Prostate gland (tissue), 2 donors: ENCODE data around the gene IRAG1. TPM values are rescaled to one million over a fixed set of nuclear protein-coding genes. Genes with fewer than 3 reads are reported as not detected.
A peak's percentile ranks its signal among the peaks of the same experiment; 100 is the strongest.

Source experiments
- DNase-seq: peaks from one replicate; pipeline ENCODE4 v3.0.0-alpha.2; 2019; ENCODE audit warnings: low spot score
- H3K27ac ChIP-seq, 2 donors: fragments of 200-600 bp; sonication (generic); 2 replicates each; pipeline ENCODE4 v1.5.1; 2017 to 2019
- H3K27me3 ChIP-seq: fragments of 200-600 bp; sonication (generic); replicated peaks from 2 replicates; pipeline ENCODE4 v1.5.1; 2019; ENCODE audit not compliant: insufficient read depth
- H3K36me3 ChIP-seq, 2 donors: fragments of 200-600 bp; sonication (generic); 1 replicate in 1 of 2; 2 replicates in 1 of 2; pipeline versions ENCODE4 v1.5.1 to v1.8.1; 2017 to 2019
- H3K4me1 ChIP-seq: fragments of 200-600 bp; sonication (generic); replicated peaks from 2 replicates; pipeline ENCODE4 v1.5.1; 2019
- H3K4me3 ChIP-seq, 2 donors: fragments of 200-600 bp; sonication (generic); 2 replicates each; pipeline ENCODE4 v1.5.1; 2017 to 2019
- H3K9me3 ChIP-seq: fragments of 200-600 bp; sonication (generic); 2 replicates; pipeline ENCODE4 v1.5.1; 2017
- CTCF ChIP-seq, 4 experiments: fragments of 200-600 bp in 2 of 4; fragments of 450-650 bp in 2 of 4; sonication (generic) in 2 of 4; IDR thresholded peaks; 1 replicate in 3 of 4; 2 replicates in 1 of 4; pipeline ENCODE4 v1.5.1; 2016 to 2019; ENCODE audit warnings: antibody characterized with exemption in 4 of 4, mild to moderate bottlenecking in 2 of 4, moderate library complexity in 2 of 4
- POLR2A ChIP-seq: fragments of 450-650 bp; IDR thresholded peaks from one replicate; pipeline ENCODE4 v1.6.1; 2016; ENCODE audit warnings: antibody characterized with exemption, mild to moderate bottlenecking
- POLR2AphosphoS5 ChIP-seq: sonication (generic); formaldehyde crosslinking; IDR thresholded peaks from one replicate; pipeline ENCODE4 v1.6.1; 2017; ENCODE audit warnings: antibody characterized with exemption
- WGBS: methylation state at CpG from one replicate; pipeline ENCODE4 v1.1.5; 2018; 5-methylcytosine and 5-hydroxymethylcytosine counted together
- intact Hi-C: fragments of 100-400 bp; cut with DNase I; formaldehyde crosslinking; loops from one replicate; pipeline ENCODE4 v1.14.2; 2022
- total RNA-seq, 2 donors: library from RNA; depleted of rRNA; stranded (reverse); fragments of >200 nt; gene quantifications; one replicate each; pipeline ENCODE4 v1.1.0, GENCODE V29; 2016

The IRAG1 gene, protein sequence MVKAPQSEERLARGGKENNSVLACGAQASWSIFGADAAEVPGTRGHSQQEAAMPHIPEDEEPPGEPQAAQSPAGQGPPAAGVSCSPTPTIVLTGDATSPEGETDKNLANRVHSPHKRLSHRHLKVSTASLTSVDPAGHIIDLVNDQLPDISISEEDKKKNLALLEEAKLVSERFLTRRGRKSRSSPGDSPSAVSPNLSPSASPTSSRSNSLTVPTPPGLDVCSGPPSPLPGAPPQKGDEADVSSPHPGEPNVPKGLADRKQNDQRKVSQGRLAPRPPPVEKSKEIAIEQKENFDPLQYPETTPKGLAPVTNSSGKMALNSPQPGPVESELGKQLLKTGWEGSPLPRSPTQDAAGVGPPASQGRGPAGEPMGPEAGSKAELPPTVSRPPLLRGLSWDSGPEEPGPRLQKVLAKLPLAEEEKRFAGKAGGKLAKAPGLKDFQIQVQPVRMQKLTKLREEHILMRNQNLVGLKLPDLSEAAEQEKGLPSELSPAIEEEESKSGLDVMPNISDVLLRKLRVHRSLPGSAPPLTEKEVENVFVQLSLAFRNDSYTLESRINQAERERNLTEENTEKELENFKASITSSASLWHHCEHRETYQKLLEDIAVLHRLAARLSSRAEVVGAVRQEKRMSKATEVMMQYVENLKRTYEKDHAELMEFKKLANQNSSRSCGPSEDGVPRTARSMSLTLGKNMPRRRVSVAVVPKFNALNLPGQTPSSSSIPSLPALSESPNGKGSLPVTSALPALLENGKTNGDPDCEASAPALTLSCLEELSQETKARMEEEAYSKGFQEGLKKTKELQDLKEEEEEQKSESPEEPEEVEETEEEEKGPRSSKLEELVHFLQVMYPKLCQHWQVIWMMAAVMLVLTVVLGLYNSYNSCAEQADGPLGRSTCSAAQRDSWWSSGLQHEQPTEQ
- 10 to 100 TPM; 14.7 to 43.6 TPM for total RNA-seq

DNA sequence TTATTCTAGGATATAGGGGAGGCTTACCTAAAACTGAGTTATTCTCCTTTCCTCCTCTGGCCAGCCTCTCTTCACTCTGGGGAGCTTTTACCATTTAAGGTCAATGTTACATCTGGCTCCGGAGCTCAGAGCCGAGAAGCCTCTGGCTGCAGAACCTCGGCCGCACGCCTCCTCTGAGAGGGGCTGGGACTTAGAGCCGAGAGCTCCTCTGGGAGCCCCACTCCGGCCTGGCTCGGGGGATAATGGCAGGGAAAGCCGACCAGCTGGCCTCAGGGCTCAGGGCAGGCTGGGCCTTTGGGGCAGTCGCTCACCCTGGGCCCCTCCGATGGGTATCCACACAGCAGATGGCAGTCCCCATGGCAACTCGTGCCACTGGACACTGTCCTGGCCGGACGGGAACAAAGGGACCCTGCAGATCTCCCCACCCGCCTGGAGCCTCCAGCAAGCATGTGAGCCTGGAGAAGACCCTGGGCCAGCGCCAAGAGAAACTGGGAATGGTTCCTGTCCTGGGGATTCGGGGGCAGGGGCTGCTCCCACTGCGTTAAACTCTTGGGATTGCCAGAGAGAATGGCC, at the start of gene IRAG1:
IRAG1 (minus strand) TSS at position 247 of the 573 bp plus-strand sequence; CDS start at position 94, 153 bp downstream.
- 52% methylated on average over 16 of the region's 18 CpGs for WGBS
- DNase-seq, result no peak
- peak within 1 kb of the TSS; percentile 74 to 80 for H3K27ac ChIP-seq
- intact Hi-C loops, result loop anchor here (5.0 kb wide), 2 partner anchors 34 to 36 kb away; no protein-coding TSS in a partner anchor
- H3K27me3 ChIP-seq, result no peaks in the 10 kb centered on the region
- peak within 1 kb of the TSS; percentile 29 to 32 for H3K4me3 ChIP-seq
- H3K9me3 ChIP-seq, result no peaks in the 10 kb centered on the region
- H3K36me3 ChIP-seq, result no peaks in the 10 kb centered on the region
- no peaks in the 10 kb centered on the region for H3K4me1 ChIP-seq
- TF ChIP-seq POLR2AphosphoS5, result peak; percentile 43
- TF ChIP-seq POLR2A, result no peak

GRCh38 chr11:10742460-10743208, 49.1 kb upstream of the IRAG1 start:
- DNase-seq, result no peak
- WGBS, result 59% methylated on average over 9 of the region's 9 CpGs
- intact Hi-C loops, result no loop called here
- Histone ChIP-seq H3K27me3 (no peaks in the 10 kb centered on the region), H3K36me3 (no peaks in the 10 kb centered on the region), H3K4me3 (no peak overlapping the region), H3K9me3 (no peaks in the 10 kb centered on the region), H3K27ac (peak overlapping the region in 1 of 2 donors; percentile 50), H3K4me1 (no peaks in the 10 kb centered on the region)
- no peak for TF ChIP-seq POLR2AphosphoS5
- TF ChIP-seq CTCF (IDR thresholded peaks at IDR 0.05), result no peak

GRCh38 chr11:10735481-10736475, 42.2 kb upstream of the IRAG1 start:
- H3K9me3 ChIP-seq, result no peaks in the 10 kb centered on the region
- H3K27ac ChIP-seq, result peak overlapping the region; percentile 48 to 49
- DNase-seq, result peak; percentile 85
- intact Hi-C loops, result loop anchor here (2.0 to 10.0 kb wide), 4 partner anchors 111 to 329 kb away; no protein-coding TSS in a partner anchor
- peak overlapping the region in 1 of 2 donors; percentile 10 for H3K4me3 ChIP-seq
- H3K27me3 ChIP-seq, result no peaks in the 10 kb centered on the region
- TF ChIP-seq POLR2AphosphoS5 (peak; percentile 69), POLR2A (no peak), CTCF (IDR thresholded peaks at IDR 0.05) (peak; percentile 90 to 99 (median 96))
- H3K36me3 ChIP-seq, result no peaks in the 10 kb centered on the region
- no peaks in the 10 kb centered on the region for H3K4me1 ChIP-seq
- WGBS, result 6% methylated on average over 21 of the region's 21 CpGs

DNA sequence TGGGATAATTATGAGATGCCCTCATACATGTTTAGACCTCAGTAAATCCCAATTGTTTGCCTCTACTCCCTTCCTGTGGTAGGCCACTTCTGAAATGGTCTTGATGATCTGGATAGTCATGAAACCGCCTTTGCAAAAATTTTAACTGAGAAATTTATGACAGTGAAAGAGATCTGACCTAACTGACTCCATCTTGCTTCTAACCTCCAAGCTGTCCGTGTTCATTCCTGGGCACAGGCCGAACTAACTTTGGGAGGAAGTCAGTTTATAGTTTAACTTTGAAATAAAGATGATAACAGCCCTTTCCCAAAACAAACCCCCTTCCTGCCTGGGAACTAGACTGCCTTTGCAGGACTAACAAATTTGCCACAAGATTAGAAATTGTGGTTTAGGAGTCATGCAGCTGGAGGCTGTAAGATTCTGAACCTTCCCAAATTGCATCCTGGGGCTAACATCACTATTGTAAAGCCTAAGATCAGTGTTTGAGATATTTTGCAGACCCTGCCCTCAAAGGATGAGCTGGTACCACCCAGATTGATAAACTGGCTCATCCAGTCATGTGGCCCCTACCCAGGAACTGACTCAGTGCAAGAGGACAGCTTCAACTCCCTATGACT, 37.6 kb upstream of the IRAG1 start:
- intact Hi-C loops, result loop anchor here (10.0 kb wide), 1 partner anchor 106 kb away; no protein-coding TSS in a partner anchor
- DNase-seq, result no peak
- H3K4me1 ChIP-seq, result no peaks in the 10 kb centered on the region
- H3K36me3 ChIP-seq, result no peaks in the 10 kb centered on the region
- WGBS, result 87% methylated on average over 3 of the region's 3 CpGs
- TF ChIP-seq CTCF (IDR thresholded peaks at IDR 0.05), result no peak
- TF ChIP-seq POLR2AphosphoS5, result no peak
- no peak for TF ChIP-seq POLR2A
- H3K4me3 ChIP-seq, result no peak overlapping the region
- no peaks in the 10 kb centered on the region for H3K9me3 ChIP-seq
- no peaks in the 10 kb centered on the region for H3K27me3 ChIP-seq
- no peak overlapping the region for H3K27ac ChIP-seq
